MM.1S (cell line): ENCODE results near the gene ETFB.

Source experiments
- DNase-seq: peaks from one replicate; pipeline ENCODE4 v3.0.0-alpha.2; 2015
- H2AFZ ChIP-seq: fragments of 300-600 bp; sonication (generic); 2 replicates; pipeline ENCODE4 v1.6.0; 2016; ENCODE audit warnings: antibody characterized with exemption, low read length
- H3F3A ChIP-seq: fragments of 300-600 bp; sonication (generic); 2 replicates; pipeline ENCODE4 v1.6.1; 2016; ENCODE audit warnings: mild to moderate bottlenecking, antibody characterized with exemption, low read length, moderate library complexity, mixed read lengths; ENCODE audit not compliant: insufficient read depth
- H3K27ac ChIP-seq: fragments of 300-600 bp; sonication (generic); 2 replicates; pipeline ENCODE4 v1.5.1; 2016; ENCODE audit warnings: mild to moderate bottlenecking, low read length
- H3K27me3 ChIP-seq: fragments of 300-600 bp; sonication (generic); replicated peaks from 2 replicates; pipeline ENCODE4 v1.6.0; 2016; ENCODE audit warnings: low read length; ENCODE audit not compliant: insufficient read depth
- H3K36me3 ChIP-seq: fragments of 300-600 bp; sonication (generic); replicated peaks from 2 replicates; pipeline ENCODE4 v1.6.1; 2016; ENCODE audit warnings: mild to moderate bottlenecking, low read length, mixed read lengths; ENCODE audit not compliant: insufficient read depth
- H3K4me1 ChIP-seq: fragments of 300-600 bp; sonication (generic); 2 replicates; pipeline ENCODE4 v1.6.1; 2016; ENCODE audit warnings: low read length, mixed read lengths
- H3K4me2 ChIP-seq: fragments of 300-600 bp; sonication (generic); 2 replicates; pipeline ENCODE4 v1.6.0; 2016; ENCODE audit warnings: low read depth, low read length
- H3K4me3 ChIP-seq: fragments of 300-600 bp; sonication (generic); 2 replicates; pipeline ENCODE4 v1.5.1; 2016; ENCODE audit warnings: low read length, mixed read lengths
- H3K79me2 ChIP-seq: fragments of 300-600 bp; sonication (generic); 2 replicates; pipeline ENCODE4 v1.6.1; 2016; ENCODE audit warnings: mixed run types, low read length, mixed read lengths
- H3K9ac ChIP-seq: fragments of 300-600 bp; sonication (generic); 2 replicates; pipeline ENCODE4 v1.6.1; 2016; ENCODE audit warnings: low read length, mixed read lengths
- H3K9me2 ChIP-seq: fragments of 300-600 bp; sonication (generic); replicated peaks from 2 replicates; pipeline ENCODE4 v1.6.1; 2016; ENCODE audit warnings: mild to moderate bottlenecking, low read length, mixed read lengths; ENCODE audit not compliant: insufficient read depth
- H3K9me3 ChIP-seq: fragments of 300-600 bp; sonication (generic); replicated peaks from 2 replicates; pipeline ENCODE4 v1.6.1; 2016; ENCODE audit warnings: mild to moderate bottlenecking, low read length, mixed read lengths; ENCODE audit not compliant: insufficient read depth
- H4K20me1 ChIP-seq: fragments of 300-600 bp; sonication (generic); 2 replicates; pipeline ENCODE4 v1.6.1; 2016; ENCODE audit warnings: mild to moderate bottlenecking, low read length, moderate library complexity, mixed read lengths; ENCODE audit not compliant: insufficient read depth
- EZH2 ChIP-seq: fragments of 300-600 bp; sonication (generic); optimal IDR thresholded peaks from 2 replicates; pipeline ENCODE3; 2017; ENCODE audit warnings: low read depth, mild to moderate bottlenecking, antibody characterized with exemption, low read length, mixed read lengths
- EZH2phosphoT487 ChIP-seq: fragments of 300-600 bp; sonication (generic); IDR thresholded peaks from 2 replicates; pipeline ENCODE4 v1.6.1; 2018; ENCODE audit warnings: antibody characterized with exemption, low read length
- TF ChIP-seq, protein P1 (sequence below): fragments of 300-600 bp; sonication (generic); IDR thresholded peaks from 2 replicates; pipeline ENCODE4 v1.5.1; 2016; ENCODE audit warnings: antibody characterized with exemption, low read length, mixed read lengths

Gene ETFB

DNA sequence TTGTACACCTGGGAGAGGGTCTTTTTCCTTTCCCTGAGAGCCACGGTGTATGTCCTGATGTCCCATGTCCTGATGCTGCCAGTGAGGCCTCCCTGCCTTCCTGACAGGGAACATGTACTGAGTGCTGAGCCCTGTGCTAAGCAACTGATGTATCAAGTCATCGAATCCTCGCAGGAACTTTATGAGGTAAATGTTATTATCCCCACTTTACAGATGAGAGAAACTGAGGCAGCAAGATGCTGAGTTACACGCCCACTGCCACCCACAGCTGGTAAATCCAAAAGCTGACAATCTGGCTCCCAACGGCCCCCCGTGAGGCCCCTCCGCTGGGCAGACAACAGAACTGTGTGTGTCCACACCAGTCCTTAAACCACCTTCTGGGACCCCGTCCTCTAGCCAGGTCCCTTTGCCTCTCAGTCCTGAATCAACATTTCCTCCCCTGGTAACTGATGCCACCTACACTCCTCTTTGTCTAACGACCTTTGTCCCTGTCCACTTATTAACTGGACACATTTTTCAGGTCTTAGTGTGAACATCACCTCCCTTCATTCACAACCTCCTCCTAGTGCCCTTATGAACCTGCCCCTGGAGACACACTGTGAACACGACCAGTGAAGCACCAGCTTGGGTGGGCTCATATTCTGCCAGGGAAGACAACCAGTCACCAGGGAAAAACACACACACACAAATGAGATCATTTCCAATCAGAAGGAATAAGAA is 18.8 kb downstream of the ETFB start:
- Histone ChIP-seq H3K27me3 (no peaks in the 10 kb centered on the region), H3K9ac (no peak overlapping the region), H3K36me3 (no peaks in the 10 kb centered on the region), H3F3A (no peaks in the 10 kb centered on the region), H3K9me3 (no peaks in the 10 kb centered on the region), H3K4me1 (no peaks in the 10 kb centered on the region), H3K79me2 (no peaks in the 10 kb centered on the region), H3K4me2 (no peak overlapping the region), H2AFZ (no peak overlapping the region), H3K4me3 (no peak overlapping the region), H4K20me1 (no peaks in the 10 kb centered on the region), H3K27ac (no peak overlapping the region), H3K9me2 (no peaks in the 10 kb centered on the region)
- DNase-seq, result no peak
- TF ChIP-seq EZH2 (no peak), EZH2phosphoT487 (no peak)
- TF ChIP-seq, protein P1, sequence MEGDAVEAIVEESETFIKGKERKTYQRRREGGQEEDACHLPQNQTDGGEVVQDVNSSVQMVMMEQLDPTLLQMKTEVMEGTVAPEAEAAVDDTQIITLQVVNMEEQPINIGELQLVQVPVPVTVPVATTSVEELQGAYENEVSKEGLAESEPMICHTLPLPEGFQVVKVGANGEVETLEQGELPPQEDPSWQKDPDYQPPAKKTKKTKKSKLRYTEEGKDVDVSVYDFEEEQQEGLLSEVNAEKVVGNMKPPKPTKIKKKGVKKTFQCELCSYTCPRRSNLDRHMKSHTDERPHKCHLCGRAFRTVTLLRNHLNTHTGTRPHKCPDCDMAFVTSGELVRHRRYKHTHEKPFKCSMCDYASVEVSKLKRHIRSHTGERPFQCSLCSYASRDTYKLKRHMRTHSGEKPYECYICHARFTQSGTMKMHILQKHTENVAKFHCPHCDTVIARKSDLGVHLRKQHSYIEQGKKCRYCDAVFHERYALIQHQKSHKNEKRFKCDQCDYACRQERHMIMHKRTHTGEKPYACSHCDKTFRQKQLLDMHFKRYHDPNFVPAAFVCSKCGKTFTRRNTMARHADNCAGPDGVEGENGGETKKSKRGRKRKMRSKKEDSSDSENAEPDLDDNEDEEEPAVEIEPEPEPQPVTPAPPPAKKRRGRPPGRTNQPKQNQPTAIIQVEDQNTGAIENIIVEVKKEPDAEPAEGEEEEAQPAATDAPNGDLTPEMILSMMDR, result no peak

DNA sequence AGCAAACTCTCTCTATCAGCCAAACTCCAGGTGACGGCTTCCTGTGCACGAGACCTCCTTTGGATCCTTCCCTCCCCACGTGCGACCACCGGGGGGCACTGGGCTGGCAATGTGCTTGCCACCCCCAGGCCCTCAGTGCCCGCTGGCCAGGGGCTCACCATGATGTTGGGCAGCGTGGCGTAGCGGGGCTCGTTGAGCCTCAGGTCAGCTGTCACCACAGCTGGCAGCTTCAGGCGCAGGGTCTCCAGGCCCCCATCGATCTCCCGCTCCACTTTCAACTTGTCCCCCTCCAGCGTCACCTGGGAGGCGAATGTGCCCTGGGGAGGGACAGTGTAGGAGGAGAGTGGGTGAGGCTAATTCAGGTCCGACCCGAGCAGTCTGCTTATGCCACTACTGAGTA is 19.4 kb downstream of the ETFB start:
- Histone ChIP-seq H3K4me3 (no peak overlapping the region), H3K4me1 (no peaks in the 10 kb centered on the region), H3K4me2 (no peak overlapping the region), H3K9me3 (no peaks in the 10 kb centered on the region), H3F3A (no peaks in the 10 kb centered on the region), H3K9ac (no peak overlapping the region), H3K79me2 (no peaks in the 10 kb centered on the region), H3K36me3 (no peaks in the 10 kb centered on the region), H3K27ac (no peak overlapping the region), H3K9me2 (no peaks in the 10 kb centered on the region), H4K20me1 (no peaks in the 10 kb centered on the region), H2AFZ (no peak overlapping the region), H3K27me3 (no peaks in the 10 kb centered on the region)
- no peak for DNase-seq
- no peak for TF ChIP-seq EZH2phosphoT487
- TF ChIP-seq EZH2, result no peak
- TF ChIP-seq, protein P1, result no peak

DNA sequence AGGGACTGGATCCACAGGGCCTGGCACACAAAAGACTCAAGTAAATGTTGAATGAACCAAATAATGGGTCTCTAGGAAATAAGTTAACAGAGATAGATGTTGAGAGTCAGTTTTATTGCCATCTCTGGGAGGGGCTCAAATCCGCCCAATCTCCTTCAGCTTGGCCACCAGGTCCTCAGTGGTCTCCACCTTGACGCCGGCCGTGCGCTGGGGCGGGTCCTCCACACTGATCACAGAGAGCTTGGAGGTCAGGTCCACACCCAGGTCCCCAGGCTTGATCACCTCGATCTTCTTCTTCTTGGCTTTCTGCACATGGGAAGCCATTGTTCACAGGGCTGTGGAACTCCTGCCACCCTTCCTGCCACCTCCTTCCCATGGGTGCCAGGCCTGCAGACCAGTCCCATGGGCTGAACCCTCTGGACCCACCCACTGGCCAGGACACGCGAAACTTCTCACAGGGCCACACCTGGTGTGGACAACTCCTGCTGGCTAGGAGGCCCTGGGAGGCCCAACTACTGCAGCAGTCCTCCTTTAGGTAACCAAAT is 21.0 kb downstream of the ETFB start:
- no peak overlapping the region for H2AFZ ChIP-seq
- H3F3A ChIP-seq, result no peaks in the 10 kb centered on the region
- no peaks in the 10 kb centered on the region for H3K36me3 ChIP-seq
- no peak overlapping the region for H3K4me3 ChIP-seq
- H3K9ac ChIP-seq, result no peak overlapping the region
- H3K4me1 ChIP-seq, result no peaks in the 10 kb centered on the region
- TF ChIP-seq, protein P1, result no peak
- TF ChIP-seq EZH2phosphoT487, result no peak
- TF ChIP-seq EZH2, result no peak
- H3K27me3 ChIP-seq, result no peaks in the 10 kb centered on the region
- no peaks in the 10 kb centered on the region for H3K9me3 ChIP-seq
- H3K27ac ChIP-seq, result no peak overlapping the region
- DNase-seq, result no peak
- no peaks in the 10 kb centered on the region for H4K20me1 ChIP-seq
- H3K79me2 ChIP-seq, result no peaks in the 10 kb centered on the region
- no peak overlapping the region for H3K4me2 ChIP-seq
- H3K9me2 ChIP-seq, result no peaks in the 10 kb centered on the region
